H9 (cell line): ENCODE data around the gene YY1. TPM values are rescaled to one million over a fixed set of nuclear protein-coding genes. Genes with fewer than 3 reads are reported as not detected.

Experiments used
- DNase-seq: peaks from one replicate; pipeline ENCODE4 v3.0.0-alpha.2; 2017
- H2AFZ ChIP-seq: one replicate; pipeline ENCODE4 v1.6.1; 2013; ENCODE audit warnings: mild to moderate bottlenecking, low read length, control low read depth, moderate library complexity
- H2AK5ac ChIP-seq: 2 replicates; pipeline ENCODE4 v1.6.1; 2013; ENCODE audit warnings: low read length, control low read depth, mixed read lengths; ENCODE audit not compliant: insufficient read length
- H2BK120ac ChIP-seq: one replicate; pipeline ENCODE4 v1.6.1; 2013; ENCODE audit warnings: low read depth, mild to moderate bottlenecking, low read length, control low read depth, inconsistent platforms; ENCODE audit not compliant: poor library complexity, severe bottlenecking
- H2BK12ac ChIP-seq: 2 replicates; pipeline ENCODE4 v1.6.1; 2013; ENCODE audit warnings: low read length, control low read depth, mixed read lengths, low read depth; ENCODE audit not compliant: insufficient read length
- H2BK15ac ChIP-seq: 2 replicates; pipeline ENCODE4 v1.6.1; 2013; ENCODE audit warnings: low read depth, low read length, control low read depth
- H2BK20ac ChIP-seq: one replicate; pipeline ENCODE4 v1.6.1; 2013; ENCODE audit warnings: low read depth, mild to moderate bottlenecking, low read length, control low read depth, inconsistent platforms; ENCODE audit not compliant: poor library complexity, severe bottlenecking
- H2BK5ac ChIP-seq: 2 replicates; pipeline ENCODE4 v1.6.1; 2013; ENCODE audit warnings: low read length, control low read depth, mixed read lengths; ENCODE audit not compliant: insufficient read length
- H3K14ac ChIP-seq: 2 replicates; pipeline ENCODE4 v1.6.1; 2013; ENCODE audit warnings: low read length, control low read depth; ENCODE audit not compliant: insufficient read depth
- H3K18ac ChIP-seq: 2 replicates; pipeline ENCODE4 v1.6.1; 2013; ENCODE audit warnings: low read depth, mild to moderate bottlenecking, mixed read lengths, low read length, control low read depth; ENCODE audit not compliant: insufficient read length
- H3K23ac ChIP-seq: 2 replicates; pipeline ENCODE4 v1.6.1; 2013; ENCODE audit warnings: low read length, control low read depth, mixed read lengths, low read depth; ENCODE audit not compliant: insufficient read length
- H3K23me2 ChIP-seq: 2 replicates; pipeline ENCODE4 v1.6.1; 2013; ENCODE audit warnings: low read depth, mild to moderate bottlenecking, mixed read lengths, low read length, control low read depth; ENCODE audit not compliant: insufficient read length, poor library complexity, severe bottlenecking
- H3K27ac ChIP-seq: 2 replicates; pipeline ENCODE4 v1.5.1; 2013; ENCODE audit warnings: low read length, control low read depth, mixed read lengths, low read depth; ENCODE audit not compliant: insufficient read length
- H3K27me3 ChIP-seq: 2 replicates; pipeline ENCODE4 v1.6.1; 2013; ENCODE audit warnings: low read length, control low read depth, inconsistent platforms; ENCODE audit not compliant: insufficient read depth
- H3K4ac ChIP-seq: 2 replicates; pipeline ENCODE4 v1.6.1; 2013; ENCODE audit warnings: low read depth, mild to moderate bottlenecking, control low read depth, inconsistent platforms, low read length, moderate library complexity
- H3K4me1 ChIP-seq: 2 replicates; pipeline ENCODE4 v1.6.1; 2013; ENCODE audit warnings: low read length, control low read depth, inconsistent platforms; ENCODE audit not compliant: insufficient read depth
- H3K4me2 ChIP-seq: 2 replicates; pipeline ENCODE4 v1.6.1; 2013; ENCODE audit warnings: low read length, control low read depth, mixed read lengths; ENCODE audit not compliant: insufficient read length, insufficient read depth
- H3K56ac ChIP-seq: 2 replicates; pipeline ENCODE4 v1.6.1; 2013; ENCODE audit warnings: low read depth, mild to moderate bottlenecking, mixed read lengths, low read length, control low read depth; ENCODE audit not compliant: insufficient read length
- H3K79me1 ChIP-seq: 2 replicates; pipeline ENCODE4 v1.6.1; 2013; ENCODE audit warnings: low read depth, mild to moderate bottlenecking, moderate library complexity, low read length, control low read depth, inconsistent platforms; ENCODE audit not compliant: insufficient read depth, poor library complexity, severe bottlenecking
- H3K79me2 ChIP-seq: 2 replicates; pipeline ENCODE4 v1.6.1; 2013; ENCODE audit warnings: low read length, control low read depth, inconsistent platforms; ENCODE audit not compliant: insufficient read depth
- H3K9ac ChIP-seq: 2 replicates; pipeline ENCODE4 v1.6.1; 2013; ENCODE audit warnings: low read length, control low read depth, mixed read lengths; ENCODE audit not compliant: insufficient read length; ENCODE audit errors: extremely low read depth
- H3K9me3 ChIP-seq: one replicate; pipeline ENCODE4 v1.6.1; 2013; ENCODE audit warnings: low read depth, low read length, inconsistent platforms; ENCODE audit not compliant: control insufficient read depth
- H3T11ph ChIP-seq: one replicate; pipeline ENCODE4 v1.6.1; 2013; ENCODE audit warnings: mild to moderate bottlenecking, low read length, control low read depth, inconsistent platforms
- H4K20me1 ChIP-seq: one replicate; pipeline ENCODE4 v1.6.1; 2013; ENCODE audit not compliant: control insufficient read depth, insufficient read length, insufficient read depth
- H4K5ac ChIP-seq: 2 replicates; pipeline ENCODE4 v1.6.1; 2013; ENCODE audit warnings: low read depth, mild to moderate bottlenecking, mixed read lengths, low read length, control low read depth; ENCODE audit not compliant: insufficient read length
- H4K8ac ChIP-seq: replicated peaks from 2 replicates; pipeline ENCODE4 v1.6.1; 2013; ENCODE audit warnings: low read length, control low read depth, mixed read lengths, low read depth; ENCODE audit not compliant: insufficient read length
- H4K91ac ChIP-seq: 2 replicates; pipeline ENCODE4 v1.6.1; 2013; ENCODE audit warnings: low read depth, mild to moderate bottlenecking, moderate library complexity, mixed read lengths, low read length, control low read depth; ENCODE audit not compliant: insufficient read length
- H3K27ac Mint-ChIP-seq, 3 experiments: 2 replicates in 2 of 3; 3 replicates in 1 of 3; pipeline ENCODE4 v1.8.0; 2020 to 2021; ENCODE audit warnings: mixed read lengths in 3 of 3, mild to moderate bottlenecking in 1 of 3, moderate library complexity in 1 of 3
- H3K27me3 Mint-ChIP-seq: 2 replicates; pipeline ENCODE4 v1.8.0; 2021; ENCODE audit warnings: low read depth, mild to moderate bottlenecking, moderate library complexity, mixed read lengths
- H3K36me3 Mint-ChIP-seq, 3 experiments: 2 replicates in 2 of 3; 3 replicates in 1 of 3; pipeline ENCODE4 v1.8.0; 2020 to 2021; ENCODE audit warnings: low read depth in 3 of 3, mixed read lengths in 3 of 3; ENCODE audit not compliant: insufficient read depth in 1 of 3
- H3K4me1 Mint-ChIP-seq, 2 experiments: 2 replicates each; pipeline ENCODE4 v1.8.0; 2020; ENCODE audit warnings: mixed read lengths in 2 of 2
- H3K4me3 Mint-ChIP-seq, 2 experiments: 2 replicates in 1 of 2; 3 replicates in 1 of 2; pipeline ENCODE4 v1.8.0; 2020 to 2021; ENCODE audit warnings: mild to moderate bottlenecking in 2 of 2, mixed read lengths in 2 of 2, moderate library complexity in 1 of 2
- H3K9me3 Mint-ChIP-seq, 2 experiments: 2 replicates in 1 of 2; 3 replicates in 1 of 2; pipeline ENCODE4 v1.8.0; 2020; ENCODE audit warnings: mild to moderate bottlenecking in 2 of 2, mixed read lengths in 2 of 2, moderate library complexity in 1 of 2
- WGBS: extraction: QIAGEN DNeasy Blood & Tissue Kit; methylation state at CpG from one replicate; pipeline ENCODE4 v1.1.7; 2013; ENCODE audit warnings: missing lambda C conversion rate, low lambda C conversion rate, mixed read lengths; ENCODE audit not compliant: insufficient read length; ENCODE audit errors: extremely low coverage; 5-methylcytosine and 5-hydroxymethylcytosine counted together
- total RNA-seq: library from RNA; stranded (reverse); gene quantifications from 2 replicates; pipeline ENCODE4 v1.2.1, GENCODE V29; 2021
- TF ChIP-seq, protein P1 (sequence below): fragments of 200-600 bp; sonication (generic); conservative IDR thresholded peaks from 3 replicates; pipeline ENCODE4 v1.8.0; 2021; ENCODE audit warnings: antibody characterized with exemption, mild to moderate bottlenecking

YY1 gene
- total RNA-seq, 1 experiment from 2014 or later: 103 TPM

DNA sequence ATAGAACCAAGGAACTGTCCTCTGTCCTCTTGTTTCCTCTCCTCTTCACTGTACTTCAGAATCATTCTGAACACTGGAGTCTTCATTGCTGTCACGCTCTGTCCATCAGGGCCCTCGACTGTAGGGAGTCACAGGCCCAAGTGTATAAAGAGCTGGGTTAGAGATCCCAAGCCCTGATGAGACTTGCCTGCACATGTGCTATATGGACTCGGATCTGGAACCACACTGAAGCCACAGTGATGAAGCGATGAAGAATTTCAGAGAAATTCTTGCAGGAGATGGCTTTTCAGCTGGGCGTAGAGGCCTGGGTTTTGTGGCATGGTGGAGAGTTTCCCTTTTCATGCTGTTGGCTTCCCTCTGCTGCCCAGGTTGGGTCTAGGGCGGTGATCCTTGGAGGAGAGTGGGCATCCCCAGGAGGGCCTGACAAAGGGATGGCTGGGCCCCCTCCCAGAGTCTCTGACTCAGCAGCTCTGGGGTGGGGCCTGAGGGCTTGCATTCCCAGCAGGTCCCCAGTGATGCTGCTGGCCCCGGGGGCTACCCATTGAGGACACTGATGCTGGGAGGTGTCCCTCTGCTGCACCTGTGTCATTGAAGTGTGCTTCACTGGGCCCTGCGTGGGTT, 39.6 kb upstream of the YY1 start:
- WGBS: no CpG with 5 or more reads among the region's 8 CpGs
- Histone ChIP-seq H3K23ac (no peak overlapping the region), H3K4ac (no peak overlapping the region), H2BK15ac (no peak overlapping the region; the same call in 1 of the 2 replicates), H4K91ac (no peak overlapping the region), H4K8ac (no peak overlapping the region), H2AFZ (no peak overlapping the region), H3K27me3 (no peaks in the 10 kb centered on the region), H3K56ac (no peak overlapping the region), H3K9me3 (no peaks in the 10 kb centered on the region), H3K79me2 (no peaks in the 10 kb centered on the region), H3K9ac (no peak overlapping the region), H4K20me1 (no peaks in the 10 kb centered on the region), H2BK120ac (no peak overlapping the region), H3K18ac (peak overlapping the region; percentile 58), H2BK5ac (no peak overlapping the region), H3K79me1 (no peaks in the 10 kb centered on the region), H3K23me2 (no peaks in the 10 kb centered on the region), H4K5ac (no peak overlapping the region), H3T11ph (no peak overlapping the region), H2BK20ac (no peak overlapping the region), H2AK5ac (no peak overlapping the region), H3K4me1 (no peaks in the 10 kb centered on the region), H3K27ac (no peak overlapping the region), H3K14ac (no peak overlapping the region), H3K4me2 (no peak overlapping the region), H2BK12ac (no peak overlapping the region)
- Mint-ChIP-seq H3K9me3 (no peaks in the 10 kb centered on the region), H3K27ac (peak overlapping the region in 1 of 3 experiments; percentile 80; a peak in 2 of 7 replicates), H3K27me3 (peaks cover 5% of the 10 kb centered on the region), H3K4me1 (peaks cover 15 to 18% of the 10 kb centered on the region in 2 experiments), H3K4me3 (no peak overlapping the region), H3K36me3 (no peaks in the 10 kb centered on the region)
- TF ChIP-seq, protein P1, sequence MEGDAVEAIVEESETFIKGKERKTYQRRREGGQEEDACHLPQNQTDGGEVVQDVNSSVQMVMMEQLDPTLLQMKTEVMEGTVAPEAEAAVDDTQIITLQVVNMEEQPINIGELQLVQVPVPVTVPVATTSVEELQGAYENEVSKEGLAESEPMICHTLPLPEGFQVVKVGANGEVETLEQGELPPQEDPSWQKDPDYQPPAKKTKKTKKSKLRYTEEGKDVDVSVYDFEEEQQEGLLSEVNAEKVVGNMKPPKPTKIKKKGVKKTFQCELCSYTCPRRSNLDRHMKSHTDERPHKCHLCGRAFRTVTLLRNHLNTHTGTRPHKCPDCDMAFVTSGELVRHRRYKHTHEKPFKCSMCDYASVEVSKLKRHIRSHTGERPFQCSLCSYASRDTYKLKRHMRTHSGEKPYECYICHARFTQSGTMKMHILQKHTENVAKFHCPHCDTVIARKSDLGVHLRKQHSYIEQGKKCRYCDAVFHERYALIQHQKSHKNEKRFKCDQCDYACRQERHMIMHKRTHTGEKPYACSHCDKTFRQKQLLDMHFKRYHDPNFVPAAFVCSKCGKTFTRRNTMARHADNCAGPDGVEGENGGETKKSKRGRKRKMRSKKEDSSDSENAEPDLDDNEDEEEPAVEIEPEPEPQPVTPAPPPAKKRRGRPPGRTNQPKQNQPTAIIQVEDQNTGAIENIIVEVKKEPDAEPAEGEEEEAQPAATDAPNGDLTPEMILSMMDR: no peak
- no peak for DNase-seq
